Measurements from ENCODE around the gene KIF21A. TPM values are rescaled to one million over a fixed set of nuclear protein-coding genes. Genes with fewer than 3 reads are reported as not detected.

The KIF21A gene
- total RNA-seq, 1 donor from 2014 or later, result 57.3 TPM

GRCh38 chr12:39357041-39357440, 85.9 kb downstream of the KIF21A start:
- Mint-ChIP-seq H3K9me3 (ENCODE audit: low read depth) (peaks cover 8% of the 10 kb centered on the region), H3K27ac (no peak overlapping the region), H3K27me3 (no peaks in the 10 kb centered on the region), H3K4me3 (ENCODE audit: low read depth) (no peak overlapping the region), H3K36me3 (ENCODE audit: insufficient read depth) (peaks cover 28% of the 10 kb centered on the region), H3K4me1 (ENCODE audit: low read depth) (peaks cover 6% of the 10 kb centered on the region)
- no peak for DNase-seq (ENCODE audit: low spot score, unreplicated experiment)
- TF ChIP-seq CTCF (IDR thresholded peaks at IDR 0.05; ENCODE audit: unreplicated experiment), result no peak

GRCh38 chr12:39355841-39356240, 87.1 kb downstream of the KIF21A start:
- peaks cover 26% of the 10 kb centered on the region for H3K36me3 Mint-ChIP-seq (ENCODE audit: insufficient read depth)
- no peak overlapping the region for H3K27ac Mint-ChIP-seq
- no peak for DNase-seq (ENCODE audit: low spot score, unreplicated experiment)
- no peak overlapping the region for H3K4me3 Mint-ChIP-seq (ENCODE audit: low read depth)
- H3K4me1 Mint-ChIP-seq (ENCODE audit: low read depth), result peaks cover 6% of the 10 kb centered on the region
- no peak for TF ChIP-seq CTCF (IDR thresholded peaks at IDR 0.05; ENCODE audit: unreplicated experiment)
- peaks cover 8% of the 10 kb centered on the region for H3K9me3 Mint-ChIP-seq (ENCODE audit: low read depth)
- no peaks in the 10 kb centered on the region for H3K27me3 Mint-ChIP-seq

GRCh38 chr12:39354955-39355354, 88.0 kb downstream of the KIF21A start:
- no peak for TF ChIP-seq CTCF (IDR thresholded peaks at IDR 0.05; ENCODE audit: unreplicated experiment)
- H3K9me3 Mint-ChIP-seq (ENCODE audit: low read depth), result peaks cover 8% of the 10 kb centered on the region
- peaks cover 26% of the 10 kb centered on the region for H3K36me3 Mint-ChIP-seq (ENCODE audit: insufficient read depth)
- no peak overlapping the region for H3K27ac Mint-ChIP-seq
- H3K27me3 Mint-ChIP-seq, result no peaks in the 10 kb centered on the region
- DNase-seq (ENCODE audit: low spot score, unreplicated experiment), result no peak
- H3K4me1 Mint-ChIP-seq (ENCODE audit: low read depth), result peaks cover 6% of the 10 kb centered on the region
- H3K4me3 Mint-ChIP-seq (ENCODE audit: low read depth), result no peak overlapping the region

- Mint-ChIP-seq H3K9me3 (ENCODE audit: low read depth) (no peaks in the 10 kb centered on the region), H3K4me3 (ENCODE audit: low read depth) (no peak overlapping the region), H3K27me3 (no peaks in the 10 kb centered on the region), H3K27ac (no peak overlapping the region), H3K4me1 (ENCODE audit: low read depth) (peaks cover 8% of the 10 kb centered on the region), H3K36me3 (ENCODE audit: insufficient read depth) (peaks cover 19% of the 10 kb centered on the region)
- TF ChIP-seq CTCF (IDR thresholded peaks at IDR 0.05; ENCODE audit: unreplicated experiment), result no peak
- no peak for DNase-seq (ENCODE audit: low spot score, unreplicated experiment)
Measured at GRCh38 chr12:39352471-39353017, 90.4 kb downstream of the KIF21A start.

GRCh38 chr12:39351153-39351552, 91.8 kb downstream of the KIF21A start:
- TF ChIP-seq CTCF (IDR thresholded peaks at IDR 0.05; ENCODE audit: unreplicated experiment), result no peak
- Mint-ChIP-seq H3K4me3 (ENCODE audit: low read depth) (no peak overlapping the region), H3K27ac (no peak overlapping the region), H3K27me3 (no peaks in the 10 kb centered on the region), H3K9me3 (ENCODE audit: low read depth) (no peaks in the 10 kb centered on the region), H3K4me1 (ENCODE audit: low read depth) (peaks cover 8% of the 10 kb centered on the region), H3K36me3 (ENCODE audit: insufficient read depth) (peaks cover 12% of the 10 kb centered on the region)
- DNase-seq (ENCODE audit: low spot score, unreplicated experiment), result no peak

Measured in progenitor cell of endocrine pancreas (in vitro differentiated cells).